K562 (cell line): Measurements from ENCODE around the gene APC2. TPM values are rescaled to one million over a fixed set of nuclear protein-coding genes. Genes with fewer than 3 reads are reported as not detected.
A peak's percentile ranks its signal among the peaks of the same experiment; 100 is the strongest.

Source experiments
- ATAC-seq: fragments of 200-7000 bp; cut with Tn5 transposase; 3 replicates; pipeline ENCODE4 v1.9.1; 2020; ENCODE audit warnings: moderate library complexity
- BruUV-seq: library from RNA; stranded (reverse); fragments of 400-500 nt; replicated peaks from 2 replicates; lab custom pipeline; 2021; lab: Mats Ljungman, UMichigan
- CTCF ChIA-PET: fragments of 300-600 bp; formaldehyde crosslinking; extraction: SDS; loops from one replicate; lab custom pipeline; 2021; ENCODE audit warnings: low intra/inter-chr PET ratio; lab: Yijun Ruan, JAX
- POLR2A ChIA-PET: fragments of 300-600, 350-650 bp; sonication (Branson Sonifier 250); formaldehyde crosslinking; extraction: SDS; loops from one replicate; lab custom pipeline; 2021; ENCODE audit warnings: antibody characterized with exemption, inconsistent platforms; lab: Yijun Ruan, JAX
- DNase-seq, 4 experiments: peaks; one replicate each; pipeline versions ENCODE4 v3.0.0 to v3.0.0-alpha.2; 2011 to 2018; ENCODE audit warnings: low spot score in 3 of 4, mixed read lengths in 3 of 4; ENCODE audit errors: extremely low read depth in 1 of 4
- FAIRE-seq: peaks from 2 replicates; lab custom pipeline; 2011; peaks lifted over from hg19 to GRCh38; lab: Jason Lieb, UNC
- H2AFZ ChIP-seq: 2 replicates; pipeline ENCODE4 v1.6.0; 2011; ENCODE audit warnings: low read depth, low read length, control low read depth, inconsistent platforms
- H3K27ac ChIP-seq: fragments of 200-600 bp; 3 replicates; pipeline ENCODE4 v1.8.0; 2011; ENCODE audit warnings: low read depth, mild to moderate bottlenecking, control low read depth, inconsistent platforms, low read length, moderate library complexity, mixed read lengths; ENCODE audit errors: extremely low read depth
- H3K27me3 ChIP-seq, 2 experiments: fragments of 300-600 bp in 1 of 2; 2 replicates in 1 of 2; 3 replicates in 1 of 2; pipeline versions ENCODE4 v1.6.0 to v1.8.0; 2011; ENCODE audit warnings: inconsistent platforms in 2 of 2, low read length in 2 of 2, mild to moderate bottlenecking in 1 of 2, mixed read lengths in 1 of 2, moderate library complexity in 1 of 2; ENCODE audit not compliant: control insufficient read depth in 2 of 2, insufficient read depth in 2 of 2
- H3K36me3 ChIP-seq: fragments of 300-600 bp; 3 replicates; pipeline ENCODE4 v1.8.0; 2011; ENCODE audit warnings: mild to moderate bottlenecking, low read length, inconsistent platforms; ENCODE audit not compliant: control insufficient read depth, insufficient read depth
- H3K4me1 ChIP-seq, 2 experiments: fragments of 200-600 bp in 1 of 2; replicated peaks in 1 of 2; 2 replicates in 1 of 2; 3 replicates in 1 of 2; pipeline versions ENCODE4 v1.5.1 to v1.8.0; 2011; ENCODE audit warnings: inconsistent platforms in 2 of 2, low read length in 2 of 2, mild to moderate bottlenecking in 1 of 2, mixed read lengths in 1 of 2, moderate library complexity in 1 of 2; ENCODE audit not compliant: control insufficient read depth in 2 of 2, insufficient read depth in 2 of 2
- H3K4me2 ChIP-seq: 2 replicates; pipeline ENCODE4 v1.6.1; 2011; ENCODE audit warnings: low read length, control low read depth, inconsistent platforms, mixed read lengths; ENCODE audit not compliant: insufficient read depth
- H3K4me3 ChIP-seq: fragments of 200-600 bp; sonication (generic), shearing (Covaris generic); 2 replicates; pipeline ENCODE4 v1.5.1; 2016; ENCODE audit warnings: control low read depth, inconsistent platforms
- H3K79me2 ChIP-seq: fragments of 200-600 bp; 3 replicates; pipeline ENCODE4 v1.8.0; 2011; ENCODE audit warnings: low read length, inconsistent platforms; ENCODE audit not compliant: control insufficient read depth, insufficient read depth
- H3K9ac ChIP-seq, 2 experiments: 2 replicates each; pipeline versions ENCODE4 v1.6.0 to v1.6.1; 2011; ENCODE audit warnings: low read depth in 2 of 2, low read length in 2 of 2, control low read depth in 1 of 2, inconsistent platforms in 1 of 2, mild to moderate bottlenecking in 1 of 2, mixed read lengths in 1 of 2; ENCODE audit not compliant: insufficient read depth in 1 of 2
- H3K9me1 ChIP-seq: one replicate; pipeline ENCODE4 v1.6.0; 2011; ENCODE audit warnings: inconsistent platforms, mild to moderate bottlenecking, low read length, moderate library complexity; ENCODE audit not compliant: control insufficient read depth, insufficient read depth
- H3K9me3 ChIP-seq: replicated peaks from 2 replicates; pipeline ENCODE4 v1.5.1; 2011; ENCODE audit warnings: low read depth, low read length, inconsistent platforms; ENCODE audit not compliant: control insufficient read depth, insufficient read depth
- H4K20me1 ChIP-seq: replicated peaks from 2 replicates; pipeline ENCODE4 v1.6.1; 2011; ENCODE audit warnings: low read length, inconsistent platforms, mixed read lengths; ENCODE audit not compliant: control insufficient read depth, insufficient read depth
- C11orf30 ChIP-seq: fragments of 450-650 bp; IDR thresholded peaks from 2 replicates; pipeline ENCODE4 v1.6.1; 2016; ENCODE audit warnings: low read depth, mild to moderate bottlenecking
- CREB1 ChIP-seq, 2 experiments: sonication (generic) in 1 of 2; formaldehyde crosslinking in 1 of 2; IDR thresholded peaks; 2 replicates each; pipeline versions ENCODE4 v1.6.1 to v1.8.0; 2012 to 2022; ENCODE audit warnings: inconsistent platforms in 1 of 2, mild to moderate bottlenecking in 1 of 2, missing genetic modification reagents in 1 of 2, moderate library complexity in 1 of 2
- MAZ ChIP-seq, 2 experiments: fragments of 450-650 bp in 1 of 2; sonication (generic) in 1 of 2; formaldehyde crosslinking; IDR thresholded peaks in 1 of 2; conservative IDR thresholded peaks in 1 of 2; 2 replicates each; pipeline versions ENCODE4 v1.4.0 to v1.5.0; 2020; ENCODE audit warnings: mild to moderate bottlenecking in 1 of 2, missing genetic modification reagents in 1 of 2
- RB1 ChIP-seq: fragments of 450-650 bp; IDR thresholded peaks from 2 replicates; pipeline ENCODE4 v1.6.1; 2017; ENCODE audit warnings: low read depth, mild to moderate bottlenecking
- STAG1 ChIP-seq: sonication (generic); formaldehyde crosslinking; IDR thresholded peaks from 2 replicates; pipeline ENCODE4 v1.5.0; 2020; ENCODE audit warnings: missing genetic modification reagents, borderline replicate concordance
- YBX1 ChIP-seq: fragments of 450-650 bp; IDR thresholded peaks from 2 replicates; pipeline ENCODE4 v1.7.1; 2016; ENCODE audit warnings: mild to moderate bottlenecking
- ZNF133 ChIP-seq: fragments of 250-450 bp; sonication (Bioruptor Pico); IDR thresholded peaks from 2 replicates; pipeline ENCODE4 v1.4.0; 2020; ENCODE audit warnings: mild to moderate bottlenecking
- WGBS: fragments of 100-300 bp; shearing (Covaris generic); methylation state at CpG from one replicate; pipeline ENCODE4 v1.1.6; 2016; ENCODE audit warnings: low coverage, mixed read lengths; ENCODE audit not compliant: insufficient coverage; ENCODE audit errors: missing lambda C conversion rate; 5-methylcytosine and 5-hydroxymethylcytosine counted together
- in situ Hi-C: fragments of 300-500 bp; cut with MboI; formaldehyde crosslinking; loops from 4 replicates; pipeline ENCODE4 v1.15.0; 2018; ENCODE audit warnings: inconsistent platforms, mixed read lengths
- intact Hi-C: fragments of 100-400 bp; cut with micrococcal nuclease; formaldehyde crosslinking; loops from 2 replicates; pipeline ENCODE4 v1.14.2; 2022
- polyA plus RNA-seq, 8 experiments: library from polyadenylated mRNA; depleted of rRNA in 4 of 8; stranded (reverse) in 5 of 8; unstranded in 3 of 8; fragments of >200 nt; fragmentation: Nextera tagmentation in 2 of 8; fragmentation: Illumina TruSeq in 1 of 8; extraction: Ambion mirVana in 2 of 8; extraction: Trizol in 1 of 8; gene quantifications; 2 replicates each; pipeline versions ENCODE4 v1.2.1 to v1.2.3, GENCODE V29; 2011 to 2014; ENCODE audit warnings: inconsistent platforms in 1 of 8, missing spikeins in 1 of 8
- total RNA-seq, 7 experiments: library from RNA; depleted of rRNA in 6 of 7; stranded (reverse); fragments of >200 nt in 6 of 7; fragmentation: Illumina TruSeq in 2 of 7; extraction: Trizol in 2 of 7; gene quantifications; 2 replicates each; pipeline versions ENCODE4 v1.2.1 to v1.2.3, GENCODE V29; 2011 to 2021; ENCODE audit warnings: low replicate concordance in 1 of 7
- TF ChIP-seq, protein P1 (sequence below): fragments of 250-450 bp; sonication (Bioruptor Pico); IDR thresholded peaks from 2 replicates; pipeline ENCODE4 v1.4.0; 2020; ENCODE audit warnings: mild to moderate bottlenecking, moderate library complexity, borderline replicate concordance
- TF ChIP-seq, protein P2 (sequence below): sonication (generic); formaldehyde crosslinking; IDR thresholded peaks from 2 replicates; pipeline ENCODE4 v1.8.0; 2022; ENCODE audit warnings: mild to moderate bottlenecking, missing genetic modification reagents
- TF ChIP-seq, protein P3 (sequence below): fragments of 150-350 bp; conservative IDR thresholded peaks from 2 replicates; pipeline ENCODE4 v1.6.1; 2014; ENCODE audit warnings: low read length

The APC2 gene
- total and polyA plus RNA-seq, 9 of the 15 experiments (the other 6 are each of a cell fraction or from before 2014, with no cell fraction given), result 0.01 to 0.40 (median 0.05) TPM; not detected in 3

DNA sequence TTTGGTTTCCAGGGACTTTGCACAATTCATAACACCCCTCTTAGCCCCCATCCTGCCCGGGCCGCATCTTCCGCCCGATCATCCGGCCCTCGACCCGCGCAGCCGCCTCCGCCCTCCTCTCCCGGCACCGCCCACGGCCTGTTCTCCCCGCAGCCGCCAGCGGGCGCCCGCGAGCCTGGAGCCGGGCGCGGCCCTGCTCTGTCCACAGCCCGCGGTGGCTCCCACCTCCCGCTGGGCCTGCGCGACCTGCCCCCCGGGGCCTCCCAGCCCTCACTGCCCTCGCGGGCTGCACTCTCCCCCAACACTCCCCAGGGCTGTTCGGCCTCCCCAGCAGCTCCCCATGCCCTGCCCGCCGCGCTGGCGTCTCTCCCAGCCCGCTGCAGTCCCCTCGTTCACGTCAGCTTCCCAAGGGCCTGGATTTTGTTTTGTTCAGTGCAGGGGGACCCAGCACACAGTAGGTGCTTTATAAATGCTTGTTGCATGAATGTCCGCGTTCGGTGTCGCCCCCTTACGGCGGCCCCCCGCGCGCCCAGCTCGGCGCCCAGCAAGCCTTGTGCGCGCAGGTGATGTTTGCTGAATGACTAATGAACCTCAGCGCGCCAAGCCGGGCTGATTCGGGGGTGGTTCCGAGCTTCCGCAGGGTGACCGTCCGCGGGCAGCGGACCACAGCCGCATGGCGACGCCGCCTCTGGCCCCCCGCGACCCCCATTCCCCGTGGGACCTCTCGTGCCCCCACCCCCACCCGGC lies 4.6 kb upstream of the APC2 start:
- no TSS peak for BruUV-seq
- ChIA-PET POLR2A (interaction anchor here (0.6 to 1.3 kb wide), 5 partner anchors 8 to 770 kb away, joined by 3 to 6 read pairs (median 4); no protein-coding TSS in a partner anchor), CTCF (interaction anchor here (0.8 to 1.1 kb wide), 2 partner anchors 31 to 68 kb away, joined by 3 to 6 read pairs; partner anchors contain the start of gene ADAMTSL5)
- ATAC-seq, result peak; percentile 84
- peak overlapping the region; percentile 41 for H3K4me3 ChIP-seq
- H2AFZ ChIP-seq, result peak overlapping the region; percentile 60
- 2% methylated on average over 23 of the region's 70 CpGs for WGBS
- DNase-seq, result peak; percentile 82 to 89 (median 85)
- peaks cover 33 to 82% of the 10 kb centered on the region in 2 experiments for H3K4me1 ChIP-seq
- H3K27ac ChIP-seq, result peak overlapping the region; percentile 47; the same call in 2 of the 3 replicates
- H3K9ac ChIP-seq, result peak overlapping the region; percentile 57 to 87
- in situ Hi-C loops, result no loop called here
- intact Hi-C loops, result loop anchor here (10.0 kb wide), 1 partner anchor 171 kb away; the partner anchor contains the start of gene FAM174C
- FAIRE-seq, result peak; percentile 61
- peaks cover 21% of the 10 kb centered on the region for H3K79me2 ChIP-seq
- H4K20me1 ChIP-seq, result peaks cover 22% of the 10 kb centered on the region
- H3K27me3 ChIP-seq, result peaks cover 0 to 1% of the 10 kb centered on the region in 2 experiments; a peak in 1 of 5 replicates
- no peaks in the 10 kb centered on the region for H3K9me1 ChIP-seq
- peaks cover 25% of the 10 kb centered on the region for H3K36me3 ChIP-seq
- peak overlapping the region; percentile 75 for H3K4me2 ChIP-seq
- no peaks in the 10 kb centered on the region for H3K9me3 ChIP-seq
- TF ChIP-seq, protein P1, sequence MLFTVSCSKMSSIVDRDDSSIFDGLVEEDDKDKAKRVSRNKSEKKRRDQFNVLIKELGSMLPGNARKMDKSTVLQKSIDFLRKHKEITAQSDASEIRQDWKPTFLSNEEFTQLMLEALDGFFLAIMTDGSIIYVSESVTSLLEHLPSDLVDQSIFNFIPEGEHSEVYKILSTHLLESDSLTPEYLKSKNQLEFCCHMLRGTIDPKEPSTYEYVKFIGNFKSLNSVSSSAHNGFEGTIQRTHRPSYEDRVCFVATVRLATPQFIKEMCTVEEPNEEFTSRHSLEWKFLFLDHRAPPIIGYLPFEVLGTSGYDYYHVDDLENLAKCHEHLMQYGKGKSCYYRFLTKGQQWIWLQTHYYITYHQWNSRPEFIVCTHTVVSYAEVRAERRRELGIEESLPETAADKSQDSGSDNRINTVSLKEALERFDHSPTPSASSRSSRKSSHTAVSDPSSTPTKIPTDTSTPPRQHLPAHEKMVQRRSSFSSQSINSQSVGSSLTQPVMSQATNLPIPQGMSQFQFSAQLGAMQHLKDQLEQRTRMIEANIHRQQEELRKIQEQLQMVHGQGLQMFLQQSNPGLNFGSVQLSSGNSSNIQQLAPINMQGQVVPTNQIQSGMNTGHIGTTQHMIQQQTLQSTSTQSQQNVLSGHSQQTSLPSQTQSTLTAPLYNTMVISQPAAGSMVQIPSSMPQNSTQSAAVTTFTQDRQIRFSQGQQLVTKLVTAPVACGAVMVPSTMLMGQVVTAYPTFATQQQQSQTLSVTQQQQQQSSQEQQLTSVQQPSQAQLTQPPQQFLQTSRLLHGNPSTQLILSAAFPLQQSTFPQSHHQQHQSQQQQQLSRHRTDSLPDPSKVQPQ (CRISPR knock-in tag), result no peak
- TF ChIP-seq, protein P2, sequence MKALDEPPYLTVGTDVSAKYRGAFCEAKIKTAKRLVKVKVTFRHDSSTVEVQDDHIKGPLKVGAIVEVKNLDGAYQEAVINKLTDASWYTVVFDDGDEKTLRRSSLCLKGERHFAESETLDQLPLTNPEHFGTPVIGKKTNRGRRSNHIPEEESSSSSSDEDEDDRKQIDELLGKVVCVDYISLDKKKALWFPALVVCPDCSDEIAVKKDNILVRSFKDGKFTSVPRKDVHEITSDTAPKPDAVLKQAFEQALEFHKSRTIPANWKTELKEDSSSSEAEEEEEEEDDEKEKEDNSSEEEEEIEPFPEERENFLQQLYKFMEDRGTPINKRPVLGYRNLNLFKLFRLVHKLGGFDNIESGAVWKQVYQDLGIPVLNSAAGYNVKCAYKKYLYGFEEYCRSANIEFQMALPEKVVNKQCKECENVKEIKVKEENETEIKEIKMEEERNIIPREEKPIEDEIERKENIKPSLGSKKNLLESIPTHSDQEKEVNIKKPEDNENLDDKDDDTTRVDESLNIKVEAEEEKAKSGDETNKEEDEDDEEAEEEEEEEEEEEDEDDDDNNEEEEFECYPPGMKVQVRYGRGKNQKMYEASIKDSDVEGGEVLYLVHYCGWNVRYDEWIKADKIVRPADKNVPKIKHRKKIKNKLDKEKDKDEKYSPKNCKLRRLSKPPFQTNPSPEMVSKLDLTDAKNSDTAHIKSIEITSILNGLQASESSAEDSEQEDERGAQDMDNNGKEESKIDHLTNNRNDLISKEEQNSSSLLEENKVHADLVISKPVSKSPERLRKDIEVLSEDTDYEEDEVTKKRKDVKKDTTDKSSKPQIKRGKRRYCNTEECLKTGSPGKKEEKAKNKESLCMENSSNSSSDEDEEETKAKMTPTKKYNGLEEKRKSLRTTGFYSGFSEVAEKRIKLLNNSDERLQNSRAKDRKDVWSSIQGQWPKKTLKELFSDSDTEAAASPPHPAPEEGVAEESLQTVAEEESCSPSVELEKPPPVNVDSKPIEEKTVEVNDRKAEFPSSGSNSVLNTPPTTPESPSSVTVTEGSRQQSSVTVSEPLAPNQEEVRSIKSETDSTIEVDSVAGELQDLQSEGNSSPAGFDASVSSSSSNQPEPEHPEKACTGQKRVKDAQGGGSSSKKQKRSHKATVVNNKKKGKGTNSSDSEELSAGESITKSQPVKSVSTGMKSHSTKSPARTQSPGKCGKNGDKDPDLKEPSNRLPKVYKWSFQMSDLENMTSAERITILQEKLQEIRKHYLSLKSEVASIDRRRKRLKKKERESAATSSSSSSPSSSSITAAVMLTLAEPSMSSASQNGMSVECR (CRISPR knock-in tag), result peak; percentile 83
- no peak for TF ChIP-seq C11orf30
- peak; percentile 70 to 84 for TF ChIP-seq MAZ (CRISPR knock-in tag; conservative IDR thresholded peaks at IDR 0.05 in 1 of 2, IDR thresholded peaks at IDR 0.05 in 1 of 2)
- TF ChIP-seq YBX1, result no peak
- TF ChIP-seq CREB1 (IDR thresholded peaks at IDR 0.05), result peak; percentile 22; the same call in 1 of the 2 replicates
- no peak; the same call in 1 of the 2 replicates for TF ChIP-seq CREB1 (CRISPR knock-in tag; IDR thresholded peaks at IDR 0.05)
- no peak for TF ChIP-seq ZNF133 (CRISPR knock-in tag)
- TF ChIP-seq RB1, result peak; percentile 88
- peak; percentile 45; the same call in 1 of the 2 replicates for TF ChIP-seq STAG1 (CRISPR knock-in tag)
- TF ChIP-seq, protein P3, sequence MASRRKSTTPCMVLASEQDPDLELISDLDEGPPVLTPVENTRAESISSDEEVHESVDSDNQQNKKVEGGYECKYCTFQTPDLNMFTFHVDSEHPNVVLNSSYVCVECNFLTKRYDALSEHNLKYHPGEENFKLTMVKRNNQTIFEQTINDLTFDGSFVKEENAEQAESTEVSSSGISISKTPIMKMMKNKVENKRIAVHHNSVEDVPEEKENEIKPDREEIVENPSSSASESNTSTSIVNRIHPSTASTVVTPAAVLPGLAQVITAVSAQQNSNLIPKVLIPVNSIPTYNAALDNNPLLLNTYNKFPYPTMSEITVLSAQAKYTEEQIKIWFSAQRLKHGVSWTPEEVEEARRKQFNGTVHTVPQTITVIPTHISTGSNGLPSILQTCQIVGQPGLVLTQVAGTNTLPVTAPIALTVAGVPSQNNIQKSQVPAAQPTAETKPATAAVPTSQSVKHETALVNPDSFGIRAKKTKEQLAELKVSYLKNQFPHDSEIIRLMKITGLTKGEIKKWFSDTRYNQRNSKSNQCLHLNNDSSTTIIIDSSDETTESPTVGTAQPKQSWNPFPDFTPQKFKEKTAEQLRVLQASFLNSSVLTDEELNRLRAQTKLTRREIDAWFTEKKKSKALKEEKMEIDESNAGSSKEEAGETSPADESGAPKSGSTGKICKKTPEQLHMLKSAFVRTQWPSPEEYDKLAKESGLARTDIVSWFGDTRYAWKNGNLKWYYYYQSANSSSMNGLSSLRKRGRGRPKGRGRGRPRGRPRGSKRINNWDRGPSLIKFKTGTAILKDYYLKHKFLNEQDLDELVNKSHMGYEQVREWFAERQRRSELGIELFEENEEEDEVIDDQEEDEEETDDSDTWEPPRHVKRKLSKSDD, result no peak
